ENCODE data around the gene CFAP97D2. TPM values are rescaled to one million over a fixed set of nuclear protein-coding genes. Genes with fewer than 3 reads are reported as not detected.

The CFAP97D2 gene
- total and polyA plus RNA-seq, 2 of the 13 experiments (the other 11 are each of a cell fraction or from before 2014, with no cell fraction given), result not detected

- Histone ChIP-seq H3K36me3 (replicated peaks in 1 of 2; ENCODE audit: control insufficient read depth in 1 of 2, insufficient read depth in 2 of 2, low read length in 2 of 2) (peaks cover 24 to 80% of the 10 kb centered on the region in 2 experiments), H3K9me3 (ENCODE audit: low read length) (no peaks in the 10 kb centered on the region), H2AFZ (ENCODE audit: low read length) (no peak overlapping the region), H3K4me2 (ENCODE audit: low read depth, low read length) (no peak overlapping the region), H3K9ac (ENCODE audit: insufficient read depth, low read depth, low read length) (no peak overlapping the region), H3K4me1 (ENCODE audit: insufficient read depth, low read length) (no peaks in the 10 kb centered on the region), H3K4me3 (replicated peaks in 1 of 3; ENCODE audit: insufficient read depth in 1 of 3, low read depth in 2 of 3, low read length in 3 of 3) (no peak overlapping the region), H3K79me2 (ENCODE audit: insufficient read depth, low read length) (no peaks in the 10 kb centered on the region), H3K27ac (ENCODE audit: extremely low read length, insufficient read depth, low read length) (no peak overlapping the region), H3K27me3 (ENCODE audit: control insufficient read depth in 1 of 2, insufficient read depth in 2 of 2, low read length in 2 of 2) (no peaks in the 10 kb centered on the region), H4K20me1 (ENCODE audit: insufficient read depth, low read length) (no peaks in the 10 kb centered on the region)
- DNase-seq (ENCODE audit: low spot score) (no peak), ATAC-seq (no peak), FAIRE-seq (no peak)
- 99% methylated on average over 8 of the region's 8 CpGs for WGBS (ENCODE audit: low lambda C conversion rate)
- CTCF ChIA-PET (ENCODE audit: low intra/inter-chr PET ratio, low total read pairs), result no interaction called here
- in situ Hi-C loops (cut with HindIII; ENCODE audit: extremely low pct_ligation_motif_present, low pct_unique_long_range_greater_than_20kb), result no loop called here
- TF ChIP-seq AFF4 (CRISPR knock-in tag; IDR thresholded peaks at IDR 0.05) (no peak), MAFK (conservative IDR thresholded peaks at IDR 0.05 in 1 of 2, IDR thresholded peaks at IDR 0.05 in 1 of 2; ENCODE audit: low read length in 2 of 2) (peak in 1 of 2 experiments; percentile 13; a peak in 1 of 4 replicates)
- POLR2A ChIA-PET, result no interaction called here
- intact Hi-C loops (cut with micrococcal nuclease; ENCODE audit: unreplicated experiment), result no loop called here
- no TSS peak for BruUV-seq (replicated peaks)
Measured at GRCh38 chr13:114258589-114258988, 79.5 kb downstream of the CFAP97D2 start.

- no peaks in the 10 kb centered on the region for H3K79me2 ChIP-seq (ENCODE audit: insufficient read depth, low read length)
- TF ChIP-seq DMTF1 (CRISPR knock-in tag; IDR thresholded peaks at IDR 0.05) (no peak), ZNF740 (CRISPR knock-in tag; IDR thresholded peaks at IDR 0.05) (no peak), ZNF101 (CRISPR knock-in tag; IDR thresholded peaks at IDR 0.05; ENCODE audit: borderline replicate concordance, low read depth) (no peak), TOPORS (CRISPR knock-in tag; IDR thresholded peaks at IDR 0.05) (no peak), POLR2G (IDR thresholded peaks at IDR 0.05; ENCODE audit: low read depth, low read length) (no peak), KDM1A (CRISPR knock-in tag; IDR thresholded peaks at IDR 0.05) (no peak), HOXA3 (CRISPR knock-in tag; IDR thresholded peaks at IDR 0.05) (no peak)
- H3K4me1 ChIP-seq (ENCODE audit: insufficient read depth, low read length), result no peaks in the 10 kb centered on the region
- ChIA-PET POLR2A (no interaction called here), CTCF (ENCODE audit: low intra/inter-chr PET ratio, low total read pairs) (no interaction called here)
- no peak overlapping the region for H3K9ac ChIP-seq (ENCODE audit: insufficient read depth, low read depth, low read length)
- in situ Hi-C loops (cut with HindIII; ENCODE audit: extremely low pct_ligation_motif_present, low pct_unique_long_range_greater_than_20kb) (no loop called here), intact Hi-C loops (cut with micrococcal nuclease; ENCODE audit: unreplicated experiment) (no loop called here)
- 97% methylated on average over 7 of the region's 7 CpGs for WGBS (ENCODE audit: low lambda C conversion rate)
- peaks cover 25 to 83% of the 10 kb centered on the region in 2 experiments for H3K36me3 ChIP-seq (replicated peaks in 1 of 2; ENCODE audit: control insufficient read depth in 1 of 2, insufficient read depth in 2 of 2, low read length in 2 of 2)
- no peak for DNase-seq (ENCODE audit: low spot score)
- no TSS peak for BruUV-seq (replicated peaks)
- no peak overlapping the region for H3K27ac ChIP-seq (ENCODE audit: extremely low read length, insufficient read depth, low read length)
- FAIRE-seq, result no peak
- H3K4me3 ChIP-seq (replicated peaks in 1 of 3; ENCODE audit: insufficient read depth in 1 of 3, low read depth in 2 of 3, low read length in 3 of 3), result no peak overlapping the region
- H3K9me3 ChIP-seq (ENCODE audit: low read length), result no peaks in the 10 kb centered on the region
- H4K20me1 ChIP-seq (ENCODE audit: insufficient read depth, low read length), result no peaks in the 10 kb centered on the region
- no peak for ATAC-seq
- H2AFZ ChIP-seq (ENCODE audit: low read length), result no peak overlapping the region
- no peak overlapping the region for H3K4me2 ChIP-seq (ENCODE audit: low read depth, low read length)
- H3K27me3 ChIP-seq (ENCODE audit: control insufficient read depth in 1 of 2, insufficient read depth in 2 of 2, low read length in 2 of 2), result no peaks in the 10 kb centered on the region
Measured at GRCh38 chr13:114259374-114259773, 80.3 kb downstream of the CFAP97D2 start.

Data from HepG2 (cell line).